PC-3 (cell line): ENCODE measurements around the gene TMEM108. TPM values are rescaled to one million over a fixed set of nuclear protein-coding genes. Genes with fewer than 3 reads are reported as not detected.

Experiments
- ATAC-seq: fragments of 200-7000 bp; cut with Tn5 transposase; 2 replicates; pipeline ENCODE4 v1.9.1; 2020; ENCODE audit warnings: mild to moderate bottlenecking, moderate library complexity
- BruUV-seq: library from RNA; stranded (reverse); fragments of 400-500 nt; replicated peaks from 2 replicates; lab custom pipeline; 2021; lab: Mats Ljungman, UMichigan
- CTCF ChIA-PET: fragments of 300-600 bp; sonication (Branson Sonifier 250); formaldehyde crosslinking; loops from one replicate; lab custom pipeline; 2022; ENCODE audit warnings: antibody characterized with exemption; lab: Charles Lee
- POLR2A ChIA-PET: fragments of 300-600 bp; sonication (Branson Sonifier 250); formaldehyde crosslinking; loops from one replicate; lab custom pipeline; 2022; ENCODE audit warnings: antibody characterized with exemption; ENCODE audit not compliant: unreplicated experiment; lab: Charles Lee
- DNase-seq: peaks from one replicate; pipeline ENCODE4 v3.0.0-alpha.2; 2015
- H2AFZ ChIP-seq: fragments of 300-600 bp; sonication (generic); 2 replicates; pipeline ENCODE4 v1.6.0; 2016; ENCODE audit warnings: antibody characterized with exemption, low read length
- H3F3A ChIP-seq: fragments of 300-600 bp; sonication (generic); one replicate; pipeline ENCODE4 v1.6.0; 2017; ENCODE audit warnings: antibody characterized with exemption, low read length, control low read depth, mild to moderate bottlenecking; ENCODE audit not compliant: unreplicated experiment
- H3K27ac ChIP-seq: fragments of 300-600 bp; sonication (generic); 2 replicates; pipeline ENCODE4 v1.5.1; 2016; ENCODE audit warnings: mild to moderate bottlenecking, low read length
- H3K27me3 ChIP-seq: fragments of 300-600 bp; sonication (generic); 2 replicates; pipeline ENCODE4 v1.6.1; 2016; ENCODE audit warnings: low read length, mixed read lengths
- H3K36me3 ChIP-seq: fragments of 300-600 bp; sonication (generic); 2 replicates; pipeline ENCODE4 v1.6.1; 2016; ENCODE audit warnings: low read depth, mixed run types, low read length, mixed read lengths
- H3K4me1 ChIP-seq: fragments of 300-600 bp; sonication (generic); 2 replicates; pipeline ENCODE4 v1.5.1; 2016; ENCODE audit warnings: low read length; ENCODE audit not compliant: insufficient read depth
- H3K4me2 ChIP-seq: fragments of 300-600 bp; sonication (generic); 2 replicates; pipeline ENCODE4 v1.6.0; 2016; ENCODE audit warnings: low read length
- H3K4me3 ChIP-seq: fragments of 300-600 bp; sonication (generic); 2 replicates; pipeline ENCODE4 v1.5.1; 2016; ENCODE audit warnings: mild to moderate bottlenecking, low read length, mixed read lengths
- H3K79me2 ChIP-seq: fragments of 300-600 bp; sonication (generic); 2 replicates; pipeline ENCODE4 v1.6.1; 2017; ENCODE audit warnings: low read length, mixed read lengths
- H3K9ac ChIP-seq: fragments of 300-600 bp; sonication (generic); 2 replicates; pipeline ENCODE4 v1.6.0; 2016; ENCODE audit warnings: mild to moderate bottlenecking, low read length
- H3K9me2 ChIP-seq: fragments of 300-600 bp; sonication (generic); replicated peaks from 2 replicates; pipeline ENCODE4 v1.6.1; 2016; ENCODE audit warnings: mixed run types, low read length, mixed read lengths
- H3K9me3 ChIP-seq: fragments of 300-600 bp; sonication (generic); 2 replicates; pipeline ENCODE4 v1.6.1; 2016; ENCODE audit warnings: low read length, mixed read lengths
- H4K20me1 ChIP-seq: fragments of 300-600 bp; sonication (generic); 2 replicates; pipeline ENCODE4 v1.6.1; 2016; ENCODE audit warnings: low read length, mixed read lengths
- CTCF ChIP-seq: fragments of 300-600 bp; sonication (generic); conservative IDR thresholded peaks from 2 replicates; pipeline ENCODE4 v1.5.1; 2017; ENCODE audit warnings: antibody characterized with exemption, low read depth, mild to moderate bottlenecking, low read length
- EZH2 ChIP-seq: fragments of 300-600 bp; sonication (generic); IDR thresholded peaks from one replicate; pipeline ENCODE4 v1.6.1; 2017; ENCODE audit warnings: antibody characterized with exemption, mild to moderate bottlenecking, low read length; ENCODE audit not compliant: unreplicated experiment
- EZH2phosphoT487 ChIP-seq: fragments of 300-600 bp; sonication (generic); IDR thresholded peaks from 2 replicates; pipeline ENCODE4 v1.6.1; 2018; ENCODE audit warnings: mild to moderate bottlenecking, antibody characterized with exemption, low read length, borderline replicate concordance
- intact Hi-C: fragments of 100-400 bp; cut with micrococcal nuclease; formaldehyde crosslinking; loops from 2 replicates; pipeline ENCODE4 v1.9.0; 2023
- total RNA-seq: library from RNA; depleted of rRNA; stranded (reverse); fragments of >200 nt; gene quantifications from 2 replicates; pipeline ENCODE4 v1.2.3, GENCODE V29; 2014

The TMEM108 gene
- total RNA-seq, 1 experiment from 2014 or later, result not detected

GRCh38 chr3:133384331-133385027 is 346.3 kb downstream of the TMEM108 start:
- peak; percentile 69 for DNase-seq
- ChIA-PET CTCF (no interaction called here), POLR2A (no interaction called here)
- no peak overlapping the region; the same call in 1 of the 2 replicates for H3K4me2 ChIP-seq
- peaks cover 23% of the 10 kb centered on the region for H3K27me3 ChIP-seq
- no peaks in the 10 kb centered on the region for H3K79me2 ChIP-seq
- no peaks in the 10 kb centered on the region for H3K9me3 ChIP-seq
- peak; percentile 84 for ATAC-seq
- H3K9me2 ChIP-seq, result no peaks in the 10 kb centered on the region
- BruUV-seq, result no TSS peak
- intact Hi-C loops, result loop anchor here (1.0 kb wide), 3 partner anchors 39 to 653 kb away; no protein-coding TSS in a partner anchor
- TF ChIP-seq CTCF (peak; percentile 87), EZH2 (no peak)
- no peak overlapping the region for H3K27ac ChIP-seq
- no peak overlapping the region for H3K4me3 ChIP-seq
- no peaks in the 10 kb centered on the region for H3F3A ChIP-seq
- H4K20me1 ChIP-seq, result no peaks in the 10 kb centered on the region
- peaks cover 11% of the 10 kb centered on the region; the same call in 1 of the 2 replicates for H3K4me1 ChIP-seq
- H2AFZ ChIP-seq, result no peak overlapping the region
- H3K36me3 ChIP-seq, result no peaks in the 10 kb centered on the region
- H3K9ac ChIP-seq, result no peak overlapping the region

GRCh38 chr3:133386876-133387275 is 348.7 kb downstream of the TMEM108 start:
- Histone ChIP-seq H3K27ac (no peak overlapping the region), H3F3A (no peaks in the 10 kb centered on the region), H3K9ac (no peak overlapping the region), H3K27me3 (peaks cover 1% of the 10 kb centered on the region), H3K36me3 (no peaks in the 10 kb centered on the region), H3K79me2 (no peaks in the 10 kb centered on the region), H3K9me3 (no peaks in the 10 kb centered on the region), H3K4me3 (no peak overlapping the region), H3K9me2 (no peaks in the 10 kb centered on the region), H4K20me1 (no peaks in the 10 kb centered on the region), H3K4me2 (no peak overlapping the region), H2AFZ (no peak overlapping the region), H3K4me1 (peaks cover 11% of the 10 kb centered on the region; the same call in 1 of the 2 replicates)
- intact Hi-C loops, result no loop called here
- no peak for ATAC-seq
- TF ChIP-seq CTCF, result no peak
- TF ChIP-seq EZH2phosphoT487, result no peak
- TF ChIP-seq EZH2, result no peak
- DNase-seq, result no peak
- ChIA-PET POLR2A (no interaction called here), CTCF (no interaction called here)
- no TSS peak for BruUV-seq

GRCh38 chr3:133387341-133387740 is 349.1 kb downstream of the TMEM108 start:
- Histone ChIP-seq H3K27ac (no peak overlapping the region), H3K4me3 (no peak overlapping the region), H3F3A (no peaks in the 10 kb centered on the region), H3K9me2 (no peaks in the 10 kb centered on the region), H2AFZ (no peak overlapping the region), H4K20me1 (no peaks in the 10 kb centered on the region), H3K79me2 (no peaks in the 10 kb centered on the region), H3K4me1 (peaks cover 11% of the 10 kb centered on the region; the same call in 1 of the 2 replicates), H3K36me3 (no peaks in the 10 kb centered on the region), H3K9ac (no peak overlapping the region), H3K9me3 (no peaks in the 10 kb centered on the region), H3K27me3 (no peaks in the 10 kb centered on the region), H3K4me2 (no peak overlapping the region)
- no peak for ATAC-seq
- DNase-seq, result no peak
- ChIA-PET POLR2A (no interaction called here), CTCF (no interaction called here)
- no TSS peak for BruUV-seq
- no peak for TF ChIP-seq EZH2phosphoT487
- TF ChIP-seq EZH2, result no peak
- no peak for TF ChIP-seq CTCF
- intact Hi-C loops, result no loop called here
